ENCODE data around the gene CDC42BPA.

CDC42BPA gene

DNA sequence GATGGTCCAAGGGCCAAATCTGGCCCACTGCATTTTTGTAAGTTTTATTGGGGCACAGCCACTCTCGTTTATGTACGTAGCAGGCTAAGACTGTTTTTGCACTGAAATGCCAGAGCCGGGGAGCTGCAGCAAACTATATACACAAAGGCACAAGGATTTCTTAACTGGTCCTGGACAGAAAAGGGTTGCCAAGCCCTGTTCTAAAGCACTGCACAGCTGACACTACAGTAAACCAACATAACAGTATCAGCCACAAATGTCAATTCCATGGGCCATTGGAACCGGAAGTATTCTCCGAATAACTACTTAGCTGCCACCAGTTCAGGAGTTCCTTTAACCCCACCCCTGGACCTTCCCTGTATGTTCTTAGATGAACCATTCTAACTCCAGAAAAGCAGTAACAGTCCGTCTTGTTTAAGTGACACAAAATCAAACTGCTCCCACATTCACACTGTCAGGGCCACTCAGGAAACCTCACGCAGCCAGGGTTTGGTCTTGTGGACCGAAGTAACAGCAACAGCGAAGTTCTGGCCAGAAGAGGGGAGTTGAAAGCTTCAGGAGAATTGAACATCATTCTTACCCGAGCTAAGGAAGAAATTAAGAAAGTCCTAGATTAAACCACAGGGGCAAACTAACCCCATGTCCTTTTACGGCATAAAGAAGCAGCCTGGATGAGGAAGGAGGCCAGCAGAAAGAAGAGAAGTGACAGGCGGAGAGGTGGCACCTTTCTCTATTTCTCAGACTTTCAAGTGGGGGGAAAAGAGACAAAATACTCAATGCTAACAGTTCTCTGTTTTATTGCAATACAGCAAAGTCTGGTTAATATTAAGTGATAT lies 329.0 kb downstream of the CDC42BPA start:
- DNase-seq, result no peak

DNA sequence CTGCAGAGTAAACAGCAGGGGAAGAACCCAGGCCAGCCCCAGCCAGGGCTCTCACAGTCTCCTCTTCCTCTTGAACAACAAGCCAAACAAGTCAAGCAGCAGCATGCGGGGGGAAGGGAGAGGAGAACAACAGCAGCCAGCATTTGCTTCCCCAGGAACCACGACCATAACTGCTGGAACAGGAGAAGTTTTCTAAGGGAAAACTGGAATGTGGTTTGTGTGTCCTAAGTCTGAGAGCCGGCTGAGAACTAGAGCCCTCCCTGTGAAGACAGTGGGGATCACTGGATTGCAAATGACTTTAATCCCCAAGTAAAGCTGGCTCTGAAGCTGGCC lies 330.0 kb downstream of the CDC42BPA start:
- no peak for DNase-seq

DNA sequence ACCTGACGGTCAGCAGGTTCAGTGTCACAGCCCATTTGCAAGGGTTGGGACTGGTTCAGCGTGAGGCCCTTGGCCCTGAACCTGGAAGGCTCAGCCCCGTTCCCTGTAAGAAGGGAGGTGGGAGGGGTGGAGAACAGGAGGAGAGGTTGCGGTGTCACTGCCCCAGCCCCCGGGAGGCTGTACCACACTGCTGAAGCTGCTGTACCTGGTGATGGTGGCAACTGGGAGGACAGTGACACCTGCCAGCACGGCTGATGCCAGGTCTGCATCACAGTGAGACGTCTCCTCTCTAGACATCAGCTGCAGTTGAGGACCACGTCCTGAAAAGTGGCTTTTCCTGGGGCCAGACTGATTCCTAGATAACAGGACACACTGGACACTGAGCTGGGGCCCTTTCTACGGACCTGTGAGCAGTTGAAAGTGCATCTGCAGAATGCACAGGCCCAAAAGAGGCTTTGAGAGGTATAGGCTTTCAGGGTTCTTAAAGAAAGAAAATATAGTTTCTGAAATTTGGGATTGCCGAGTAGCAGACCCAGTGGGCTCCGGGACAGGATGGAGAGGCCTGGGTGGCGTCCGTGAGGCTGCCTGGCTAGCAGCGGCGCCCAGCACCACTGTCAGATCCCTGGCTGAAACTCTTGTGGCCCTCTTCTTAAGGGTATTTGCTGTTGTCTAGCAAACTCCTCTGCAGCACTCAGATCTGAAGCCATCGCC lies 330.5 kb downstream of the CDC42BPA start:
- no peak for DNase-seq

DNA sequence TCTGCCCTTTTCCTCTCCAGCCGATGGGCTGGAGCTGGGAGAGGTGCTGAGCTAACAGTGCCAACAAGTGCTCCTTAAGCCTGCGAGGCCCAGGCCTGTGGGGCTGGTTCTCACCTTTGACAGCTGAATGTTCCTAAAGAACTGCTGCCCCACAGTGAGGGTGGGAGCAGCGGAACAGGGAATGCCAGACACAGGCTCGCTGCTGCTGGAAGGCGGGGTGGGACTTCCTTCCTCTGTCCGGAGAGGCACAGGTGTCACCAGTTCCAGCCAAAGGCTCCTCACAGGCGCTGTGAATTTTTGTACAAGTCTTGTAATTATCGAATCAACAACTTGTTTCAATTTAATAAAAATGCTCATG lies 331.1 kb downstream of the CDC42BPA start:
- no peak for DNase-seq

DNA sequence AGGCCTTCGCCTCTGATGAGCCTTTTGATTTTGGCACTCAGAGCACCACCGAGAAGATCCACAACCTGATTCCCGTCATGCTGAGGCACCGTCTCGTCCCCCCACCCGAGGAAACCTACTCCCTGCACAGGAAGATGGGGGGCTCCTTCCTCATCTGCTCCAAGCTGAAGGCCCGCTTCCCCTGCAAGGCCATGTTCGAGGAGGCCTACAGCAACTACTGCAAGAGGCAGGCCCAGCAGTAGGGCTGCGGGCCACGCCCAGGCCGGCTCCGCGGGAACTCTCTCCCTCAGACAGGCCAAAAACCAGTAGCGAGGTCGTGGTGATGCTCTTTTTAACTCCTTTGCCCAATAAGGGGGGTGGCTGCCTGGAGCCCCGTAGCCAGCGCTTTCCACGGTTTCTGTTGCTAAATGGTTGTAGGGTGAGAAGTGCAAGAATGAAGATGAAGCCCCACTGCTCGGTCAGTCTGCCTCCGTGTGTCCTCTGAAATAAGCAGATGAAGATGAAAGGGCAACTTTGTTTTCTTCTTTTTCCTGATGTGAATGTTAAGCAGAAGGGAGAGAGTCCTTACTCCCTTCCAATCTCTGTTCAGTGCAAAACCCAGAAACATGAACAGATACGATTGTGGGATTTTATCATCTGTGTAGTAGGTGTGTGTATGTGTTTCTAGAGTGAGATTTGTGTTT lies 331.7 kb downstream of the CDC42BPA start:
- no peak for DNase-seq

DNA sequence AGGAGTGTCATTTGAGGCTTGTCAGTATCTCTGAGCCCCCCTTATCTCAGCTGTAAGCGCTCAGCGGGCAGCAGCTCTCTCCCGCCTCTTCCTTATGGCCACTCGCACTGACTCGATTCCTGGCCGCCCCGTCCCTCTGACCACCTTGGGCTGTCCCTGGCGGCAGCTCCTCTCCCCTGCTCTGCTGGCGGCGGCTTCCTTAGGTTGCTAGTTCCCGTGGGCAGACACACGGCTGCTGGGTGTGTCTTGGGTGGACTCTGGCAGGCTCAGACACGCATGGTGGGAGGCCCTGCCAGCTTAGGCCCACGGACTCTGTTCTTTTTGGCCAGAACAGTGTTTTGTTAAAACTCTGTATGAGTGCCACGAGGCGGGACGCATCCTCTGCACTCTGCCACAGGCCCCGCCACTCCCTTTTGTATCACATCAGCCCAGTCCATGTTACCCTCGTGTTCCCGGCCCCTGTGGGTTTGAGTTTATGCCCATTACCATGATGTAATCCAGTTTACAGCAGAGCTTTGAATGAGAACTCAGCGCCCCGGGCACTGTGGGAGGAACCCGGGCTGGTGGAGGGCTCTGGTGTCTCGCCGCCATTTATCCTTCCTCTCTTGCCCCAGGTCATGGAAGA lies 332.3 kb downstream of the CDC42BPA start:
- DNase-seq, result no peak

DNA sequence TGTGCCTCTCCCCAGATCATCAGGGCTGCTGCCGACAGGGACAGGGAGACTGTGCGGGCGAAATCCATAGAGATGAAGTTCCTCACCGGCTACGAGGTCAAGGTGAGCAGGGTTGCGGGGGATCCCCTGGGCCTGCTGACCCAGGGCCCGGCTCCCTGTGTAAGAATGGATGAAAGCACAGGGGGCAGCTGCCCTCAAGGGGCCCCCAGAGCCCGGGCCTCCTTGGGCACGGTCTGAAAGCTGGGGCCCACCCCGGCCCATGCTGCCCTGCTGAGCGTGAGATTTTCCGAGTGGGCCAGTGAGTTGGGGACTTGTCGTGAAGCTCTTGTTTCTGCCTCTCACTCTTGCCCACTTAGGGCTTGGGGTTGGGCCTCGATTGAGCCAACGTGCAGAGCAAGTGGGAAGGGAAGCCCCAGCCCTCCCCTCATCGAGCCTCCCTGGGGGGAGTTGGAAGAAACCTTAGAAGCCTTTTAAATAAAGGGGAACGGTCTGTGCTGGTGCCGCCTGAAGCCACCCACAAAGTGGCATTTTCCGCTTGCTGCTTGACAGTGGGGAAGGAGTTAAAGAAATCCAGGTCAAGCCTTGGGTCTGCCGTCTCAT lies 333.0 kb downstream of the CDC42BPA start:
- no peak for DNase-seq

DNA sequence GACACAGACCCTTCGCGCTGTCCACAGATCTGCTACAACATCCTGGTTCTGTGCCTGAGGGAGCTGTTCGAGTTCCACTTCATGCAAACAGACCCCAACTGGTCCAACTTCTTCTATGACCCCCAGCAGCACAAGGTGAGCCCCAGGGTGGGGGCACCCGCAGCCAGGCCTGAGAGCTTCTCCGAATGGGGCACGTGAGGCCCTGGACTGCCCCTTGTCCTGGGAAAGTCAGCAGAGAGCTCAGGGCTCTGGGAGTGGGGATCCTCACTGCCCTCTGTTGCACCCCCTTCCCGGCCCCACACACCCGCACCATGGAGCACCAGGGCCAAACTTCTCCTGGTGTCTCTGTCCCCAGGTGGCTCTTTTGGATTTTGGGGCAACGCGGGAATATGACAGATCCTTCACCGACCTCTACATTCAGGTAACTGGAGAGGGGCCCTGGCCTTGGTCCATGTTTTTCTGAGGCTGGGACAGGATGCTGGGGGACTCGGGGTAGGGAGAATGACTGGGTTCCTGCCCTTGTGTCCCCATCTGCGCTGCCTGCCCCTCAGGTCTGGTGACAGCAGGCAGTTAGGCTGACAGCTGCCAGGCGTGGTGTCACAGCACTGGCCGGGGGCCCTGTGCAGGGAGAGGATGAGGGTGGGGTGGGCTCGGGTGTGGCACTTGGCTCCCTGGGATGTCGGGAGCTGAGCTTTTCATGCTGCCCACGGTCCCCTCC lies 333.6 kb downstream of the CDC42BPA start:
- no peak for DNase-seq

DNA sequence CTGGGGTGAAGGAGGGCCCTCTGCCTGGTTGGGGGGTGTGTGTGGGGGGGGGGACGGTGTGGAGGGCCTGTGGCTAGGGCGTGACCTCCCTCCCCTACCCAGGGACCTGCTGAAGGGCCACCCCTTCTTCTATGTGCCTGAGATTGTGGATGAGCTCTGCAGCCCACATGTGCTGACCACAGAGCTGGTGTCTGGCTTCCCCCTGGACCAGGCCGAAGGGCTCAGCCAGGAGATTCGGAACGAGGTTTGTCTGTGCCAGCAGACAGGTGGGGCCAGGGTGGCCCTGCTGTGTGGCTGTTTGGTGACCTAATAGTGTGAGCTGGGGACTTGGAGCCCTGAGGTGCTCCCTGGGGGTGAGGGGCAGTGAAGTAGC lies 334.3 kb downstream of the CDC42BPA start:
- no peak for DNase-seq

DNA sequence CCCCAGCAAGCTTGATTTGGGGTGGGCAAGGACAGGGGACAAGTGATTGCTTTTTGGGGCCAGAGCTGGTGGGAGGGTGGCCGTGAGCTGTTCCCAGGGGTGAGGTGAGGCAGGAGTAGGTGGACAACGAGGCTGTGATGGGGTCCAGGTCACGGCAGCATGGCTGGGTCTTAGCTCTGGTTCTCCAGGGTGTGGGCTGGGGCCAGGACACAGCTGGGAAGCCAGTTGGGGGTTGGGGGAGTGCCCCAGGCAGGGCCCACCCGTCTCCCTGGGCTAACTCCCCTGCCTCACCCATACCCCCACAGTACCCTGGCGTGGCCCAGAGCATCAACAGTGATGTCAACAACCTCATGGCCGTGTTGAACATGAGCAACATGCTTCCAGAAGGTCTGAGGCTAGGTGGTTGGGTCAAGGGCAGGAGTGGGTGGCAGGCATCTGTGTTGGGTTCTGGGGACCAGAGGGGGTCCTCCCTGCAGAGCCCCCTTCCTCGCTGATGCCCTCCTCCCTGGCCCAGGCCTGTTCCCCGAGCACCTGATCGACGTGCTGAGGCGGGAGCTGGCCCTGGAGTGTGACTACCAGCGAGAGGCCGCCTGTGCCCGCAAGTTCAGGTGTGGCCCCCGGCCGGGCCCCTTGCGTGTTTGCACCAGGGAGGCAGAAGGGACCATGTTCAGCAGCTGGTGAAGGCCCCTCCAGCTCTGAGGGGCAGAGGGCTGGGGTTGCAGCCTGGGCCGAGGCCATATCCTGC lies 334.9 kb downstream of the CDC42BPA start:
- DNase-seq, result no peak

DNA sequence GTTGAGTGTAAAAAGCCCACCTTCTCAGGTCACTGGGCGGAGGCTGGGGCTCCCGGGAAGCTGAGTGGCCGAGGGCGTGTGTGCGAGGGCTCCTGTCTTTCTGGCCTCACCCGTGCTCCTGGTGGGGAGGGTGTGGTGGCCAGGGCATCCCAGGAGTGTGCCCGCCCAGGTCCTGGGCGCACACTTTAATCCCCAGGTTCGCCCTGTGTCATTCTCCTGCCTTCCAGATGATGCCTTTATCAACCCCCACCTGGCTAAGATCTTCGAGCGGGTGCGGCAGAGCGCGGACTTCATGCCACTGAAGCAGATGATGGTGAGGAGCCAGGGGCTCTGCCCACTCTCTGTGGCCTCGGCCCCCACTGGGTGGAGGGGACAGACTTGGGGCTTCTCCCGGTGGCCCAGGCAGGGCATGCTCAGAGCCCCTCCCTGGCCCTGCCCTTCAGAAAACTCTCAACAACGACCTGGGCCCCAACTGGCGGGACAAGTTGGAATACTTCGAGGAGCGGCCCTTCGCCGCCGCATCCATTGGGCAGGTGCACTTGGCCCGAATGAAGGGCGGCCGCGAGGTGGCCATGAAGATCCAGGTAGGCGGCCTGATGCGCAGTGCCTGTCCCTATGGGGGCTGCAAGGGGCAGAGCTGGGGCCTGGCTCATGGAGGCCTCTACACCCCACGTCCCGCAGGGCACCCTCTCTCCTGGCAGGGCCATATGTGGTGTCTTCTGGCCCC lies 335.7 kb downstream of the CDC42BPA start:
- DNase-seq, result no peak

DNA sequence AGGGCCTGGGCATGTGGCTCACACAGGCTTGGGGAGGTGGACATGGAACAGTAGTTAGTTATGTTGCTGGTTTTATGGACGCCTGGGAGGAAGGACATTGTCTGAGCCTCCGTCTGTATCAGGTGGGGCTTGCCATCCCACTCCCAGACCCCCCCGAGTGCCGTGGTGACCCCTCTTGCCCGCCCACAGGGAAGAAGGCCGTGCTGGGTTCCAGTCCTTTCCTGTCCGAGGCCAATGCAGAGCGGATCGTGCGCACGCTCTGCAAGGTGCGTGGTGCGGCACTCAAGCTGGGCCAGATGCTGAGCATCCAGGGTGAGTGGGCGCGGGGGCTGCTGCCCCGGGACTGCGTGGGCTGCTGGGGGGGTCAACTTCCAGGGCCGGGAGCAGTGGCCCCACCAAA lies 336.5 kb downstream of the CDC42BPA start:
- DNase-seq, result no peak

DNA sequence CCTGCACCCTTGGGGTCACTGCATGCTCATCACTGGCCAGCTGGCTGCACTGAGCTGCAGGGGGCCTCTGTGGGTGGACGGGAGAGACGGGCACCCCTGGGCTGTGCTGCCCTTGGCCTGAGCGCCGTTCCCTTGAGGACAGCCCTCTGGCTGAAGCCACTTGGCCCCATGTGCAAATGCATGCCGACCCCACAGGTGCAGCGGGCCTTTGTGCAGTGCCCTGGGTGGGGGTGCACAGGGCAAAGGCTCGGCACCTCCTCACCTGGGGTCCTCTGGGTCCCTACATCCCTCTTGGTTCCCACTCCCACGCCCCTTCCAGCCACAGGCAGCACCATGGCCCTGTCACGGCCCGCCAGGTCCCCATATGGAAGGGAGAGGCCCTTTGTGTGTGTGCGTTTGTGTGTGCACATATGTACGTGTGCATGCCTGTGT lies 336.9 kb downstream of the CDC42BPA start:
- no peak for DNase-seq

DNA sequence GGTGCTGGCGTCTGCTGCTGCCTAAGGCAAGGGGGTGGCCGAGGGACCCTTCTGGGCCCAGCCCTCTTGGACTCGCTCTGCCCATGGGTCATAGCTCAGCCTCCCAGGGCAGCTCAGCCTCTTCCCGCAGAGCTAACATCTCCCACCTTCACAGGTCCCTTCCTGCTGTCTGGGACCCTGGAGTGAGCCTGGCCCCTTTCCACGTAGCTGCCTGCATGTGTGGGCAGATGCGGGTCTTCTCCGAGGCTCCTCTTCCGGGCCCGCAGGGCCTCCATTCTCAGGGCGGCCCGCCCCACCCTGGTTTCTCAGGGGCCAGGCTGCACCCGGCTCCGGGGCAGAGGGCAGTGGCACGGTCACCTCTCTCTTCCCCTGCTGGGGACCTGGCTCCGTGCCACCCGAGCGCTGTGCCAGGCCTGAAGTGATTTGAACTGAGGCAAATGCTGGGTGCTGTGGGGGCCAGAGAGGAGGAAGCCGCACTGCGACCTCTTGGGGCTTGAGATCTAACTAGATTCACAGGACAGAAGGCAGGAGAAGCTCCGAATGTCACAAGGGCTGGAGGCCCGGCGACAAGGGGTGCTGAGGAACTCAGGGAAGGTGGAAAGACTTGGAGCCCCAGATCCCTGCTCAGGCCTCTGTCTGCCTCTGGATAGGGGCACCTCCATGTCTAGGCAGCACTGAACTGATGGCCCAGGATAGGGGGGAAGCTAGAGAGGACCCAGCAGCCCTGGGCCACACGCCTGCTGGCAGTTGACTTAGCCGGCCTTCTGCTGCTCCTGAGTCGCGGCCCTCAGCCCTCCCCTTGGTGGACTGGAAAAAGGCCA lies 337.5 kb downstream of the CDC42BPA start:
- no peak for DNase-seq

DNA sequence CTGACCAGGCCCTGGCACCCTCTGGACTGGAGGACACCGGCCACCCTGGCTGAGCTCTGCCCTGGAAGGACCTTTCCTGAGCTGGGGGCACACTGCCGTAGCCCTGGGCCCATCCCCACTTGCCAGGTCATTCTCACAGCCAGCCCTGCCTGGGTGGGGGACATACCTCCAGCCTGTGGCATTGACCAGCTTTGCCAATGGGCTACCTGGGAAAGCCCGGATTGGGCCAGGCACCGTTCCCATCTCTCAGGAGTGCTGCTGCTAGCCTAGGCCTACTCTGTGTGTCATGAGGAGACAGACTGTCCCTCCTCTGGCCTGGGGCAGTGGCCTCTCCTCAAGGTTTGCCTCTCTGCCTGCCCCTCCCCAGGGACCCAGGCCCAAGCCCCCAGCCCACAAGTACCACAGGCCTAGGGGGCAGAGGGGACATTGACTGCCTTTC lies 338.2 kb downstream of the CDC42BPA start:
- DNase-seq, result no peak

DNA sequence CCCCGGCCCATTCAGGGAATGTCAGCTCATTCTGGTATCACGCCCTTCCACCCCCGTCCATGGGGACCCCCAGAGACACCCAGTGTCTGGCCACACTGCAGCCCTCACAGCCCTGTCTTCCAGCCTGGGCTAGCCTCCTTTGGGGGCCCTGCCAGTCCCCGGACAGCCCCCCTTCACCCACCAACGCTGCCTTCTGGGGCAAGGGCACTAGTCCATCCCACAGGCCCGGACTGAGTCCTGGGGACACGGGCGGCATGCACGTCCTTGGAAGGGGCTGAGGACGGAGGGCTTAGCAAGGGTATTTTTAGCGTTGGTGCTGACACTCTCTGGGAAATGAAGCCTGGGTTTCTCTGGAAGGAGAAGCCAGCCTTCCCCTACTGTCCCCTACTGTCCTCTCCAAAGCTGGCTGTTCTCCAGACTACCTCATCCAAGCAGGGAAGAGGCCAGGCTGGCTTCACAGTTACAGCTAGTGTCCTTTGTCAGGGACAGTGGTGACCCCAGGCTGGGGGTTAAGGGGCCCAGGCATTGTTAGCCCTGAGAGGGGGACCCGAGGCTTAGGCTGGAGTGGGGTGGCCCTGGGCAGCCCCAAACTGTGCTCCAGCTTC lies 338.7 kb downstream of the CDC42BPA start:
- DNase-seq, result no peak

DNA sequence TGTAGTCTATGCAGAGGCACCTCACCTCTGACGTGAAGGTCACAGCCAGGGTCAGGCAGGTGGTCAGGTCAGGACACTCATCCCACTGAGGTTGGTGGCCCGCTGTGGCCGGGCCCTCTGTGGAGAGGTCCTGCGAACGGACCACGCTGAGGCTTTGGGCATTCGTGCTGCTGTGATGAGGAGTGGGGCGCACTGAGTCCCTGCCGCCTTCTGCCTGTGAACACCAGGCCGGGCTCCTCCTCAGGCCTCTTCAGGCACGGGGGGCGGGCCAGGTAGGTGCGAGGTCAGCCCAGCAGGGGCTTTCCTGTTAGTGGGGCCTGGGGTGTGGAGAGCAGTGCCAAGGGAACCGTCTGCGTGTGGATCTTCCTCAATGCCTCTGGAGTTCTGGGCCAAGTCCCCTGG lies 339.2 kb downstream of the CDC42BPA start:
- no peak for DNase-seq

DNA sequence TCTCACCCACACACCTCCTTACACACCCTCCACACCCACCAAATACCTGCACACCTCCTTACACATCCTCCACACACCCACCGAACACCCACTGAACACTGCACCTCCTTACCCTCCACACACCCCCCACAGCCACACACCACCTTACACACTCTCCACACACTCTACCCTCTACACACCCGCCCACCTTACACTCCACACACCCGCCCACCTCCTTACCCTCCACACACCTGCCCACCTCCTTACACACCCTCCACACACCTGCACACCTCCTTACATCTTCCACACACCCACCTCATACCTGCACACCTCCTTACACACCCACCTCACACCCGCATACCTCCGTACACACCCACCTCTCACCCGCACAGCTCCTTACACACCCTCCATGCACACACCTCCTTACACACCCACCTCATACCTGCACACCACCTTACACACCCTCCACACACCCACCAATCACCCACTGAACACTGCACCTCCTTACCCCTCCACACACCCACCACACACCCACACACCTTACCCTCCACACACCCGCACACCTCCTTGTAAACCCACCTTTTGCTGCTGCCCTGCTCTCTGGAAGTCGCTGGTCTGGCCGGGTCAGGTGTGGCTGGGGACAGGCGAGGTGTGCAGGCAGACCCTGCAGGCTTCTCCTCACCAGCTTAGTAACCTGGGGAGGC lies 339.7 kb downstream of the CDC42BPA start:
- DNase-seq, result no peak

All from CD4-positive, alpha-beta T cell treated with Interleukin-21 for 1 hour (primary cell).